Activated T-cell treated with anti-CD3 and anti-CD28 coated beads for 1 hour (primary cell): ENCODE data around the gene BAG3.
"Not testable (repeated sequence)": the region's sequence is repeated elsewhere in the genome, so short reads cannot be mapped to it uniquely, and the experiment has no call there.

Experiments
- DNase-seq: peaks from one replicate; pipeline ENCODE4 v3.0.0-alpha.2; 2020; ENCODE audit warnings: low read depth

BAG3 gene

DNA sequence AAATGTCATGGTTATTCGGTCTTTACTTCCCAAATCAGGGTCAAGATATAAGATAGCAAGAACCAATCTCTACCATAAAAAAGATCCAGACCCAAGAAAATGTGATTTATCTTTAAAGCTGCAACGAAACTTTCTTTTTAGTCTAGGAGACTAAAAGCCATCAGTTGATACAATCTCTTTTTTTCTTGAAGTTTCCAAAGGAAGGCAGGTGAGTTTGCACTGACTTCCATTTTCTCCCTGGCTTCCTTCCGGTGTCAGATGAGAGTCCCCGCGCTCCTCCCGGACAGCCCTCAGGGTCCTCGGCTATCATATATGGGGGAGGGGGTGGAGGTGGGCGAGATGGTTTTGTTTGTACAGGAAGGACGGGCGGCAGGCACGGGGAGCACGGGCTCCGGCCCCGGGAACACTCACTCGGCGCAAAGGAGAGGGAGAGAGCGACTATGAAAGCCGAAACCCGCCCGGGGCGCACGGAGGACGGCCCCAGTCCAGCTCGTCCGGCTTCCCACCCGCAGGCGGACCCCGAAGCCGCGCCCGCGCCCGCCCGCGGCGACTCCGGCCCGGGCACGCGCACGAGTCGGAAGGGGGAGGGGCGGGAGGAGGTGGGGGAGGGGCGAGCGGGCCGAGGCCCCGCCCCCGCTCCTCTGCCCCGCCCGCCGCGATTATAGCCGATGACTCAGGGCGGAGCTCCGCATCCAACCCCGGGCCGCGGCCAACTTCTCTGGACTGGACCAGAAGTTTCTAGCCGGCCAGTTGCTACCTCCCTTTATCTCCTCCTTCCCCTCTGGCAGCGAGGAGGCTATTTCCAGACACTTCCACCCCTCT, at the start of gene BAG3:
Gene BAG3 (plus strand): TSS at position 689 of the 822 bp plus-strand sequence. CDS start 296 bp downstream, outside the sequence.
- DNase-seq: peak; percentile 77

DNA sequence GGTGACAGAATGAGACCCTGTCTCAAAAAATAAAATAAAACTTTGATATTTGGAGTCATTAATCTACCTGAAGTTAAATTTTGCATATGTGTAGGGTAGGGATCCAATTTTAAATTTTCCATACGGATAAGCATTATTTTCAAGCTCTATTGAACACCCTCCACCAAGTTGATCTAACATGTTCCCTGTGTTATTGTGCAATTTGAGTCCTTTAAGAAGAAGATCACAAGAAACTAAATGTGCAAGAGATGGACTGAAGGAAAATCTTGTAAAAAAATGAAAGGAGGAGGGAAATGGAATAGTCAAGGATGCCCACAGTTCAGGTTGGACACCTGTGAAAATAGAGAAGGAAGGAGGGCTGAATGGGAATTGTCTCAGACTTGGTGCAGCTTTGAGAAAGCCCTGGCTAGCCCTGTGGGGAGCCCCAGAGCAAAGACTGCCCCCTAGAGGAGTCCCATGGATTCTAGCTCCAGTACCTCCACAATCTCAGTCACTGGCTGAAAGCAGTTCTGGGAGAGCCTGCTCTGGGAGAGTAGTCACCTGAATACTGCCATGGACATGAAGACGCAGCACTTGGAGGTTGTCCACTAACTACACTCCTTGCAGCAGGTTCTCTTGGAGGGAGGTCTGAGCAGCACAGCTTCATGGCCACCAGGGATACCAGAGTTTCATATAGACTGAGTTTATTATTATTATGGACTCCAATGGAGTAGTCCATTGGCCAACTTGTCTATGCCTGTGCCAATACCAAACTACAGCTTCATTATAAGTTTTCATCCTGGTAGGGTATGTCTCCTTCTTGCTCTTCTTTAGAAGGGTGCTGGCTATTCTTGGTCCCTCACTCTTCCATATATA, 48.7 kb upstream of the BAG3 start:
- DNase-seq: no peak

DNA sequence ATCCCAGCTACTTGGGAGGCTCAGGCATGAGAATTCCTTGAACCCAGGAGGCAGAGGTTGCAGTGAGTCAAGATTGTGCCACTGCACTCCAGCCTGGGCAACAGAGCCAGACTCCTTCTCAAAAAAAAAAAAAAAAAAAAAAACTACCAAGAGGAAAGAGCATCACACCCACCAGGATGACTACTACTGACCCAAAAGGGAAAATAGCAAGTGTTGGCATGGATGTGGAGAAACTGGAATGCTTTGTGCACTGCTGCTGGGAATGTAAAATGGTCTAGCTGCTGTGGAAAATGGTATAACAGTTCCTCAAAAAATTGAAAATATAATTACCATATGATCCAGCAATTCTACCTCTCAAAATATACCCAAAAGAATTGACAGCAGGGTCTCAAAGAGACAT, 46.7 kb upstream of the BAG3 start:
- DNase-seq: no peak

DNA sequence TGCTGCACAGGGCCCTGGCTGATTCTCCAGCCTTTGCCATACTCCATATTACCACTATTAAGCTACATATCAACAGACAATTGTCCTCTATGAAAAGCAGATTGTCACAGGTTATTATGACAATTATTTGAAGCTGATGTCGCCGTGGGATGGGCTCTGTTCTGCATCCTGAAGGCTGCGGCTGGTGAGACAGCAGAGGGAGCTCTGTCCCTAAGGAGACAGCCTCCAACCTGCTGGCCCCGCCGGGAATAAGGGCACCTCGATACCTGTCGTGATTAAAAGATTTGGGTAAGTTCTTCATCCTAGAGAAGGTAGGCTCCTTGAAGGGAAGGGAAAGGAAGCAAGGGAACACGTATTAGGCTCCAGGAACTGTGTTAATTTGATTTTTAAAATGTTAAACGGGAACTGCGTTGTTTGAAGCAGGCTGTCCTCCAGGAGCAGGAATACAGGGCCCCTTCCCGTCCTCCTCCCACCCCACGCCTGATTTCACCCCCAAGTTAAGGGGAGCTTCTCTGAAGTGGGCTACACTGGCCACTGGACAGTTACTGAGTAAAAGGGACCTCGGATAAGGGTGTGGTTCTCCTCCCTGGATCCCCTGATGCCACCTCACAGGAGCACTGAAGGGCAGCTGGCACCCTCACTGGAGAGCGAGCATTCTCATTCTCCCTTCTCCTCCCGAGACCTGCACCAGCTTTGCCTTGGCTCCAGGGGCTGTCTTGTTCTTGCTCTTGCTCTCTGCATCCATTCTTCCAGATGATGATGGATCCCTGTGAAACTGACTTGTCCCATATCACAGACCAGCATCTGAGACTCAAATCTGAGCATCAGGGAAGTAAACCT, 42.6 kb upstream of the BAG3 start:
- peak; percentile 7 for DNase-seq

DNA sequence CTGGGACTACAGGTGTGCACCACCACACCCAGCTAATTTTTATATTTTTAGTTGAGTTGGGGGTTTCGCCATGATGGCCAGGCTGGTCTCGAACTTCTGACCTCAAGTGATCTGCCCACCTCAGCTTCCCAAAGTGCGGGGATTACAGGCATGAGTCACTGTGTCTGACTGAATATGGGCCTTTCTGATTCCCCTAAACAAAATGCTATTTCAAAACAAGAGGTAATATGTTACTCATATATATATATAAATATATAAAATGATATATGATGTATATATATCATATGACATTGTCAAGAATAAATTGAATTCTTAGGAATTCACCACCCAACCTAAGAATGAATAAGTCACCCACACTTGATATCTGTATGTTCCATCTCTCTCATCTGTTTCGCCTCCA, 41.7 kb upstream of the BAG3 start:
- no peak for DNase-seq

DNA sequence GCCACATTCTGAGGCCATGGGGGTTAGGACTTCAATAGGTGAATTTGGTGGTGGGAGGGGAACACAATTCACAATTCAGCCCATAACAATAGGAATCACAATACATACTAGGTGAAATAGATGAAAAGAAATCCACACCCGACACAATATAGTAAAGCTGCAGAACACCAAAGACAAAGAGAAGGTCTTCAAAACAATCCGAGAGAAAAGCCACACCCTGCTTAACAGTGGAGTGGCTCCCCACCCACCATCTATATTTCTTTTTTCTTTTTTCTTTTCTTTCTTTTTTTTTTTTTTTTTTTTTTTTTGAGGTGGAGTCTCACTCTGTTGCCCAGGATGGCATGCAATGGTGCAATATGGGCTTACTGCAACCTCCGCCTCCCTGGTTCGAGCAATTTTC, 39.7 kb upstream of the BAG3 start:
- no peak for DNase-seq

DNA sequence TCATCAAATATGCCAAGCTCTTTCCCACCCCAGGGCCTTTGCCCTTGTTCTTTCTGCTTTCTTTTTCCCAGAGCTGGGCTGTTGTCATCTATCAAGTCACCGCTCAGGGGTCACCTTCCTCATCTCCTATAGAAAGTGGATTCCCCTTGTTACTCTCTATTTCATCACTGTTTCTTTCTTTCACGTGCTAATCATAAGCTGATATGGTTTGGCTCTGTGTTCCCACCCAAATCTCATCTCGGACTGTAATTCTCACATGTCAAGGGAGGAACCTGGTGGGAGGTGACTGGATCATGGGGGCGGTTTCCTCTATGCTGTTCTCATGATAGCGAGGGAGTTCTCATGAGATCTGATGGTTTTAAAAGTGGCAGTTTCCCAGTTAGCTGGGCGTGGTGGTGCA, 37.4 kb upstream of the BAG3 start:
- DNase-seq: no peak

DNA sequence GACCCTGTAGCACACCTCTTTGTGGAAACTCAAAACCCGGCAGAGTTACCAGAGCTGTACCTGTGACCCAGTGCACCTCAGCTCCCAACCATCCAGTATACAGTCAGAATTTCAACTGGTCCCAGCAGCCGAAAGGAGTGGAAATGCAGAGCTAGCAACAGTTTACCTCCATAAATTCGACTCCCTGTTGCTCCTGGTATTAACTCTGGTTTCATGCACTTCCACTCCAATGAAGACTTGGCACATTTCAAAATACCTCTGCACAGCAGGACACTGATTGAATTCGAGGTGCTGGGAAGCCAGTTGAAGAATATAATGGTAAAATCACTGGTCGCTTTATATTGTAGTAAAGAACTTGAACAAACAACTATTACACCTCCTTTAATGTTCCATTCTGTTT, 36.5 kb upstream of the BAG3 start:
- DNase-seq: no peak

DNA sequence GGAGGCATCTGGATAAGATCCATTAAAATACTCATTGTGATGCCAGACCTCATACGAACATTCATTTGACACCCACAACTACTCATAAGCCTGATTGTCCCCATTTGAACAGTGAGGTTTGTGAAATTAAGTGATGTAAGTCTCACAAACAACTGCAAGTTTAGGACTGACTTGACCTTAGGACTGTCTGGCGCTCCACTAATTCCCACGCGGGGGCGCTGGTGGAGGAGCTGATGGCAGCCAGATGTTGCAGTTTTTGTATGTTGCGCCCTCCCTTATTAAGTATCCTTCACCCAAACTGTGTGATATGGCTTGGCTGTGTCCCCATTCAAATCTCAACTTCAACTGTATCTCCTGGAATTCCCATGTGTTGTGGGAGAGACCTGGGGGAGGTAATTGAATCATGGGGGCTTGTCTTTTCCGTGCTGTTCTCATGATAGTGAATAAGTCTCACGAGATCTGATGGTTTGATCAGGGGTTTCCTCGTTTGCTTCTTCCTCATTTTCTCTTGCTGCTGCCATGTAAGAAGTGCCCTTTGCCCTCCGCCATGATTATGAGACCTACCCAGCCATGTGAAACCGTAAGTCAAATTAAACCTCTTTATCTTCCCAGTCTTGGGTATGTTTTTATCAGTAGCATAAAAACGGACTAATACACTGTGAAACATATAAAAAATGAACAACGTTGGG, 34.2 kb upstream of the BAG3 start:
- no peak for DNase-seq

DNA sequence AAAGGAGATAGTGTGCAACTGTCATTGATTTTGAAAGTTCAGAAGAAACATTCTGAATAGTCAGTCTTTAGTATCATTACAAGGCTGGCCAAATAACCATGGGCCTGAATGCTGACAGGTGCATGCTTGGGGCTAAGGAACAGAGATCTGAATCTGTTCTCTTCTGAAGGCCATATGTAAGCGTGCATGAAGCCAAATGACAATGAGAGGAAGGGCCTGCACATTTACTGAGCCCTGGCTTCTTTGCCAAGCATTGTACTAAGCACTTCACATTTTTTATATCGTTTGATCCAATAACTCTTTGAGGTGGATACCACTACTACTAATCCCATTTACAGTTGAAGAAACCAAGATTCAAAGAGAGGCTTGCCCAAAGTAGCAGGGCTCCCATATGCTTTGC, 32.0 kb upstream of the BAG3 start:
- DNase-seq: no peak

DNA sequence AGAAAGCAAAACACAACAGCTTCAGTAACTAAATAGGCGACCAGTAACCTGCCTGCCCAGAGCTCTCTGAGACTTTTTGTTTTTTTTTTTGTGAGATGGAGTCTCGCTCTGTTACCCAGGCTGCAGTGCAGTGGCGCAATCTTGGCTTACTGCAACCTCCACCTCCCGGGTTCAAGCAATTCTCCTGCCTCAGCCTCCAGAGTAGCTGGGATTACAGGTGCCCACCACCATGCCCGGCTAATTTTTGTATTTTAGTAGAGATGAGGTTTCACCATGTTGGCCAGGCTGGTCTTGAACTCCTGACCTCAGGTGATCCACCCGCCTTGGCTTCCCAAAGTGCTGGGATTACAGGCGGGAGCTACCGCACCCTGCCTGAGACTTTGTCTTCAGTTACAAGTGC, 31.4 kb upstream of the BAG3 start:
- not testable (repeated sequence) for DNase-seq

DNA sequence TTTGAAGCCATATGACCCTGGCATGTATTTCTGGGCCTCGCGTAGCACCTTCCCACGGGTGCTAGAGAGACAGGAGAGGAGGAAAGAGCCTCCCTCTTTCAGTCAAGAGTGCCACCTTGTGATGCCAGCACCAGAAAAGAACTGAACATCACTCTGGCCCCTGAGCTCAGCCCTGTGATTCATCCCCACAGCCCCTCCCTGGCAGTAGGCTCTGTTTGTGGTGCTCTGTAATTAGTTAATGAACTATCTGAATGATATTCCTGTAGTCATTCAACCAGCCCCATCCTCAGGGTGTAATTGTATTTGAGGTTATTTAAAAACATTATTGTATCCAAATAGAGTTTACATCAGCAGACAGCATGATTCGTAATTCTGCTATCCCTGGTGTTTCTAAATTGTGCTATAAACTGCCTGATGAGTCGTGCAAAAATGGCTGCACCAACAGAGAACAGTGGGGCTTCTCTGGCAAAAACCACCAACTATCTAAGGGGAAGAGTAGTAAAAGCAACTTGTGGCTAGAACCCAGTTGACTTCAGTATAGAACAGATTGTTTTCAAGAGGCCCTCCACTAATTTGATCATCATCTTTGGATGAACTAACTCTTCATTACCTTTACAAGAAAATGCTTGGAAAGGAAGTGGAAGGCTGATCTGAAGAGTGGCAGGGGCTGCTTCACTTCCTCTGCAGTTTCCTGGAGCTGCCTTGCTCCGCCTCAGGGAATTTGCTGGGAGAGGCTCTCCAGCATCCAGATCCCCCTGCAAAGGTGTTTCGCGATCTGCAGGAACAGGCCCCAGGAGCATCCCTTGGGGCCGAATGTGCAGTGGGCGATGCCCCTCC, 30.7 kb upstream of the BAG3 start:
- no peak for DNase-seq

DNA sequence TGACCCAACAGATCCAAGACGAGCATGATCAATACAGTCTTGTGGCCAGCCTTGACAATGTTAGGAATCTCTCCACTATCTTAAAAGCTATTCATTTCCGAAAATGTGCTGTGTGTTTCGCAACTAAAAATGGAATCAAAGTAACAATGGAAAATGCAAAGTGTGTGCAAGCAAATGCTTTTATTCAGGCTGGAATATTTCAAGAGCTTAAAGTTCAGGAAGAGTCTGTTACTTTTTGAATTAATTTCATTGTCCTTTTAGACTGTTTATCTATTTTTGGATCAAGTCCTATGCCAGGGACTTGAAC, 30.1 kb upstream of the BAG3 start:
- no peak for DNase-seq

DNA sequence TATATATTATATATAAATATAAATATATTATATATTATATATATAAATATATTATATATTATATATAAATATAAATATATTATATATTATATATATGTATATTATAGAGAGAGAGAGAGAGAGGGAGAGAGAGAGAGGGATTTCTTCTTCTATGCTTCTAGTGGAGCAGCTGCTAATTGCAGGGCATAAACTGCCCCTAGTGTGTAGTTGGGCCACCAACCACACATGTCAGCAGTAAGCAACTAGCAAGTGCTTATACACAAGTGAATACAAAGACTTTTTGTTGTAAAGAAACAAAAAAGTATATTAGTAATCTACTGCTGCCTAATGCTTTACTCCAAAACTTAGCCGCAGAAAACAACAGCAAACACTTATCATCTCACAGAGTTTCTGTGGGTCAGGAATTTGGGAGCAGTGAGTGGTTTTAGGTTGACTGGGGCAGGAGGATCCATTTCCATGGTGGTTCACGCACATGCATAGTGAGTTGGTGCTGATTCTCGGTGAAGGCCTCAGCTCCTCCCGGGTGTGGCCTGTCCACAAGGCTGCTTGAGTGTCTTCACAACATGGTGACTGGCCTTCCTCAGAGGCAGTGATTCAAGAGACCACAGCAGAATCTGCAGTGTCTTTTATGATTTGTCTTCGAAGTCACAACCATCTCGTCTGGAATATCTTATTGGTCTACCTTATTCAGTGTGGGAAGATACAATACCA, 25.5 kb upstream of the BAG3 start:
- DNase-seq: no peak

DNA sequence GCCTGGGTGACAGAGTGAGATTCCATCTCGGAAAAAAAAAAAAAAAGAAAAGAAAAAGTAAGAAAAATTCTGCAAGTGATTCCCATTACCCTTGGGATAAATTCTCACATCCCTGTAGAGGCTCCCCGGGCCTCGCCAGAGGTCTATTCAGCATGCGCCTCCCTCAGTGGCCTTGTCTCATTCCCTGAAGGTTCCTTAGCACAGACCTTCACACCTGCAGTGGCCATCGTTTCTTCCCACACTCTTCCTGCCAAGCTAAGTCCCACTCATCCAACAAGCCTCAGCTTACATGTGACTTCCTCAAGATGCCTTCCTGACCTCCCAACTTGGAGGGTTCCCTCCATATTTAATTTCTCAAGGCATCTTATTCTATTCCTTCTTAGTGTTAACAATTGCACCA, 20.9 kb upstream of the BAG3 start:
- no peak for DNase-seq

DNA sequence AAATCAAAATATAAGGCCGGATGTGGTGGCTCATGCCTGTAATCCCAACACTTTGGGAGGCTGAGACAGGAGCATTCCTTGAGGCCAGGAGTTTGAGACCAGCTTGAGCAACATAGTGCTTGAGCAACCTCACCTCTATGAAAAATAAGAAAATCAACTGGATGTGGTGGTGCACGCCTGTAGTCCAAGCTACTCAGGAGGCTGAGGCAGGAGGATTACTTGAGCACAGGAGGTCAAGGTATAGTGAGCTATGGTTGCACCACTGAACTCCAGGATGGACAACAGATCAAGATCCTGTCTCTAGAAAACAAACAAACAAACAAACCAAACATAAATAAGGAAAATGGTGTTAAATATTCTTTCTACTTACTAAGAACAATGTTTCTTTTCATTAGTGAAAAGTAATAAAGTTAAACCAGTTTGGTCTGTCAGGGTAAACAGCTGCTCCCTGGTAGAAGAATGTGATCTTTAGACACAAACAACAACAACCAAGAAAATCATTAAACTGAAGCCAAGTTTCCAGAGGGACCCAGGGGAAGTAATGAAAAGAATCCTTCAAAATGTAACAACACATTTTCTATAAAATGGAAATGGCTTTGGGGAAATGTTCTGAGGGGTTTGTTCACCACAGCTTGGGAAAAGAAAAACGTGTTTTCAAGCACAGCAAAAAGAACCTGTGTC, 17.5 kb upstream of the BAG3 start:
- no peak for DNase-seq

DNA sequence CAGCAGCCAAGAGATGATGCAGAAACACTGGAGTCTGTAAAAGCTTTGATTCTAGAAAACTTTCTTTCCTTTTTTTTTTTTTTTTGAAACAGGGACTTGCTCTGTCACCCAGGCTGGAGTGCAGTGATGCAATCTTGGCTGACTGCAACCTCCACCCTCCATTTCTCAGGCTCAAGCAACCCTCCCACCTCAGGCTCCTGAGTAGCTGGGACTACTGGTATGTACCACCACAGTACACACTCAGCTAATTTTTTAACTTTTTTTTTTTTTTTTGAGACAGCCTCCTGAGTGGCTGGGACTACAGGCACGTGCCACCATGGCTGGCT, 17.0 kb upstream of the BAG3 start:
- DNase-seq: no peak

DNA sequence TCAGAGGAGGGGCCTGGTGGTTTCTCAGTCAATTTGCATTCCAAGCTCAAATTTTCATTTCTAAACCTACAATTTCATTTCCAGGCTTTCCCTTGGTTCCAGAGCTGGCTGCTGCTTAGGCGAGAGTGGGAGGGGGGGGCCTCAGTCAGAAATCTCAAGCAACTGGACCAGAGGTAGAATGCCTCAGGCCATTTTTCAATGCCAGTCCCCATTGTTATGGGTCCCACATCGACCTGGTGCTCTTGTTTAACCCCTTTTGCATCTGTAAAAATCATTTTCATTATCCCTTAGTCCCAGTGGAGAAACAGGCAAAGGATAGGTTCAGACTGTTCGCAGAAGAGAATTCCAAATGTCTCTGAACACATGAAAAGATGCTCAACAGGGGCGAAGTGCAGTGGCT, 13.5 kb upstream of the BAG3 start:
- no peak for DNase-seq

DNA sequence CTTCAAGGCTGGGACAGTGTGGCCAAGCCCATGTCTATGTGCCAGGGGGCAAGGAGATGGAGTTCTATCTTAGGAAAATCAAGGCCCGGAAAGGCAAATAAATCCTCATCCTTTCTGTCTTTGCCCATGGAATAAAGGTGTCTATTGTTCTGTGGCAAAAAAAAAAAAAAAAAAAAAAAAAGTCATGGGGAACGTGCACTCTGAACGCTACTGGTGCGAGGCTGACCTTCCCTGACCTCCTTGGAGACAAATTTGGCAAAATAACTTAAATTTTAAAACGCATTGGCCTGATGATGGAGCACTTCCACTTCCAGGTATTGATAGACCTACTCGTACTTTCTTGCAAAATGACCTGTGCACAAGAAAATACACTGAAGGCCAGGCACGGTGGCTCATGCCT, 12.2 kb upstream of the BAG3 start:
- no peak for DNase-seq

DNA sequence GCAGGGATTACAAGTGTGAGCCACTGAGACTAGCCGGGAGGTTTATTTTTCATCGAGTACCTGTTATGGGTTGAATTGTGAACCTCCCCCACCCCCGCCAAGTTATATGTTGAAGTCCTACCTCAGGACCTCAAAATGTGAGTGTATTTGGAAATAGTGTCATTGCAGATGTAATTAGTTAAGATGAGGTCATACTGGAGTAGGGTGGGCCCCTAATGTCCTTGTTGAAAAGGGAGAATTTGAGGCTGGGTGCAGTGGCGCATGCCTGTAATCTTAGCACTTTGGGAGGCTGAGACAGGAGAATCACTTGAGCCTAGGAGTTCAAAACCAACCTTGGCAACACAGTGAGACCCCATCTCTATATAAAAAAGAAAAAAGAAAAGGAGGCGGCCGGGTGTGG, 10.8 kb upstream of the BAG3 start:
- no peak for DNase-seq
